ENCODE data around the gene SH3PXD2A.
"Not testable (repeated sequence)": the region's sequence is repeated elsewhere in the genome, so short reads cannot be mapped to it uniquely, and the experiment has no call there.

Gene SH3PXD2A

GRCh38 chr10:103849212-103849877 lies 6.0 kb downstream of the SH3PXD2A start:
- DNase-seq, result no peak

GRCh38 chr10:103847909-103848468 lies 7.4 kb downstream of the SH3PXD2A start:
- no peak for DNase-seq

- no peak for DNase-seq
Measured at GRCh38 chr10:103847346-103847745, 8.0 kb downstream of the SH3PXD2A start.

- DNase-seq, result no peak
Measured at GRCh38 chr10:103845972-103846371, 9.4 kb downstream of the SH3PXD2A start.

- not testable (repeated sequence) for DNase-seq
Measured at GRCh38 chr10:103845346-103845745, 10.0 kb downstream of the SH3PXD2A start.

GRCh38 chr10:103843854-103844570 lies 11.4 kb downstream of the SH3PXD2A start:
- no peak for DNase-seq

GRCh38 chr10:103843045-103843444 lies 12.3 kb downstream of the SH3PXD2A start:
- DNase-seq, result no peak

- no peak for DNase-seq
Measured at GRCh38 chr10:103842605-103843004, 12.8 kb downstream of the SH3PXD2A start.

- DNase-seq, result no peak
Measured at GRCh38 chr10:103841519-103841918, 13.9 kb downstream of the SH3PXD2A start.

- DNase-seq, result no peak
Measured at GRCh38 chr10:103840740-103841070, 14.7 kb downstream of the SH3PXD2A start.

- DNase-seq, result peak; percentile 94
Measured at GRCh38 chr10:103839872-103840739, 15.3 kb downstream of the SH3PXD2A start.

GRCh38 chr10:103839519-103839871 lies 15.9 kb downstream of the SH3PXD2A start:
- peak; percentile 37 for DNase-seq

GRCh38 chr10:103838862-103839518 lies 16.4 kb downstream of the SH3PXD2A start:
- no peak for DNase-seq

GRCh38 chr10:103838070-103838395 lies 17.3 kb downstream of the SH3PXD2A start:
- DNase-seq, result no peak

- DNase-seq, result no peak
Measured at GRCh38 chr10:103837370-103838069, 17.9 kb downstream of the SH3PXD2A start.

- DNase-seq, result no peak
Measured at GRCh38 chr10:103836861-103837260, 18.5 kb downstream of the SH3PXD2A start.

- no peak for DNase-seq
Measured at GRCh38 chr10:103836273-103836672, 19.1 kb downstream of the SH3PXD2A start.

GRCh38 chr10:103835096-103836050 lies 20.0 kb downstream of the SH3PXD2A start:
- DNase-seq, result no peak

GRCh38 chr10:103834436-103835095 lies 20.8 kb downstream of the SH3PXD2A start:
- DNase-seq, result no peak

GRCh38 chr10:103833731-103834365 lies 21.5 kb downstream of the SH3PXD2A start:
- DNase-seq, result no peak
